GM12878 (cell line): ENCODE measurements around the gene VTCN1.

Experiments used
- BRCA1 ChIP-seq: IDR thresholded peaks from 2 replicates; pipeline ENCODE4 v1.6.1; 2011; ENCODE audit warnings: low read depth, low read length, improper control_type of control experiment
- CEBPB ChIP-seq, 2 experiments: fragments of 150-350 bp in 1 of 2; IDR thresholded peaks; 2 replicates each; pipeline ENCODE4 v1.6.1; 2012 to 2014; ENCODE audit warnings: low read depth in 2 of 2, low read length in 2 of 2, borderline replicate concordance in 1 of 2, inconsistent platforms in 1 of 2
- CHD2 ChIP-seq: IDR thresholded peaks from 2 replicates; pipeline ENCODE4 v1.6.1; 2011; ENCODE audit warnings: low read depth, low read length, improper control_type of control experiment, borderline replicate concordance
- CHD4 ChIP-seq: fragments of 200-600 bp; sonication (generic); IDR thresholded peaks from 2 replicates; pipeline ENCODE4 v1.6.1; 2016; ENCODE audit warnings: mild to moderate bottlenecking
- EZH2 ChIP-seq: IDR thresholded peaks from 2 replicates; pipeline ENCODE4 v1.6.1; 2012; ENCODE audit warnings: low read depth, mild to moderate bottlenecking, control low read depth, inconsistent platforms, low read length, borderline replicate concordance; ENCODE audit not compliant: control insufficient read depth
- KDM1A ChIP-seq: fragments of 200-600 bp; sonication (generic); IDR thresholded peaks from 2 replicates; pipeline ENCODE4 v1.6.1; 2016; ENCODE audit warnings: borderline replicate concordance
- POLR2A ChIP-seq: IDR thresholded peaks from 2 replicates; pipeline ENCODE4 v1.6.1; 2011; ENCODE audit warnings: low read depth, mild to moderate bottlenecking, low read length
- RFX5 ChIP-seq: IDR thresholded peaks from 2 replicates; pipeline ENCODE4 v1.6.1; 2011; ENCODE audit warnings: low read depth, low read length, improper control_type of control experiment
- RUNX3 ChIP-seq: IDR thresholded peaks from 2 replicates; pipeline ENCODE4 v1.6.1; 2012; ENCODE audit warnings: low read length, inconsistent platforms
- SP1 ChIP-seq: IDR thresholded peaks from one replicate; pipeline ENCODE4 v1.6.1; 2011; ENCODE audit warnings: low read depth, low read length
- TF ChIP-seq, protein P1 (sequence below): IDR thresholded peaks from 2 replicates; pipeline ENCODE4 v1.6.1; 2012; ENCODE audit warnings: low read depth, low read length, improper control_type of control experiment
- TF ChIP-seq, protein P2 (sequence below): IDR thresholded peaks from 2 replicates; pipeline ENCODE4 v1.6.1; 2011; ENCODE audit warnings: low read depth, low read length, improper control_type of control experiment, borderline replicate concordance
- TF ChIP-seq, protein P3 (sequence below): fragments of 450-650 bp; IDR thresholded peaks from 2 replicates; pipeline ENCODE4 v1.6.1; 2016; ENCODE audit warnings: mild to moderate bottlenecking
- TF ChIP-seq, protein P4 (sequence below): IDR thresholded peaks from 2 replicates; pipeline ENCODE4 v1.6.1; 2011; ENCODE audit warnings: low read depth, mild to moderate bottlenecking, low read length, moderate library complexity, borderline replicate concordance; ENCODE audit errors: extremely low read depth

DNA sequence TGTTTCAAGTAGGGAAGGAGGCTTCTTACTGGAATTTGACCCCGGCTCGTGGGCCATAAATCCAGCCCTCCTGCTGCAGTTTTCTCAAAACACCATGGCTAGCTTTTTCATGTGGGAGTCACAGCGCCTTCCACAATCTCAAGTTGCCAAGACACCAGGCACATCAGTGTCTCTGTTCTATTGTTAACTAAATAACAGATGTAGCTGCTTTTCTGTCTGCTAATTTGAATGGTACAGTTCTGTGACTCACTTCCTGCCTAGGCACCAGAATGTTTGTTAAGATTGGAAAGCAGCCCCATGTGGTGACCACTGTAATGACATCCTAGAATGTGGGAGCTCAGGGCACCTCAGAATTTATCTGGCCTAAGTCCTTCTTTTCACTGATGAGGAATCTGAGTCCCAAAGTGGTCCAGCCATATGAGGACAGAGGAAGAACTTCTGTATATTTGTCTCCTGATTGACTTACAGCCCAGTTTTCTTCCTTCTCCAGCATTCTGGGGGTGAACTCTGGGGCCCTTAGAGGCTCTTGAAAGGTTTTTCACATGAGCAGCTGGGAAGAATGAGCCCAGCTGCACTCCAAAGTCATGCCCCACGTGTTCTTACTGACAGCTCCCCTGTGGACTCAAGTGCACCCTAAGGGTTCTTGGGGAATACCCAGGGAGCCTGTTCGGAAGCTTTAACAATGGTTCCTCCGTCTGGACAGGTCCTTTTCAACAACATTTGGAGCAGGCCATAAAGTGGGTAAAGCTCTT, 116.7 kb downstream of the VTCN1 start:
- no peak for TF ChIP-seq RFX5
- TF ChIP-seq CHD2: no peak
- TF ChIP-seq, protein P1, sequence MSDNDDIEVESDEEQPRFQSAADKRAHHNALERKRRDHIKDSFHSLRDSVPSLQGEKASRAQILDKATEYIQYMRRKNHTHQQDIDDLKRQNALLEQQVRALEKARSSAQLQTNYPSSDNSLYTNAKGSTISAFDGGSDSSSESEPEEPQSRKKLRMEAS: no peak
- no peak for TF ChIP-seq SP1
- TF ChIP-seq POLR2A: no peak
- TF ChIP-seq CHD4: no peak
- no peak for TF ChIP-seq KDM1A
- TF ChIP-seq, protein P2, sequence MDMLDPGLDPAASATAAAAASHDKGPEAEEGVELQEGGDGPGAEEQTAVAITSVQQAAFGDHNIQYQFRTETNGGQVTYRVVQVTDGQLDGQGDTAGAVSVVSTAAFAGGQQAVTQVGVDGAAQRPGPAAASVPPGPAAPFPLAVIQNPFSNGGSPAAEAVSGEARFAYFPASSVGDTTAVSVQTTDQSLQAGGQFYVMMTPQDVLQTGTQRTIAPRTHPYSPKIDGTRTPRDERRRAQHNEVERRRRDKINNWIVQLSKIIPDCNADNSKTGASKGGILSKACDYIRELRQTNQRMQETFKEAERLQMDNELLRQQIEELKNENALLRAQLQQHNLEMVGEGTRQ: no peak
- TF ChIP-seq BRCA1: no peak
- TF ChIP-seq, protein P3, sequence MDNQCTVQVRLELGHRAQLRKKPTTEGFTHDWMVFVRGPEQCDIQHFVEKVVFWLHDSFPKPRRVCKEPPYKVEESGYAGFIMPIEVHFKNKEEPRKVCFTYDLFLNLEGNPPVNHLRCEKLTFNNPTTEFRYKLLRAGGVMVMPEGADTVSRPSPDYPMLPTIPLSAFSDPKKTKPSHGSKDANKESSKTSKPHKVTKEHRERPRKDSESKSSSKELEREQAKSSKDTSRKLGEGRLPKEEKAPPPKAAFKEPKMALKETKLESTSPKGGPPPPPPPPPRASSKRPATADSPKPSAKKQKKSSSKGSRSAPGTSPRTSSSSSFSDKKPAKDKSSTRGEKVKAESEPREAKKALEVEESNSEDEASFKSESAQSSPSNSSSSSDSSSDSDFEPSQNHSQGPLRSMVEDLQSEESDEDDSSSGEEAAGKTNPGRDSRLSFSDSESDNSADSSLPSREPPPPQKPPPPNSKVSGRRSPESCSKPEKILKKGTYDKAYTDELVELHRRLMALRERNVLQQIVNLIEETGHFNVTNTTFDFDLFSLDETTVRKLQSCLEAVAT: no peak
- TF ChIP-seq CEBPB (IDR thresholded peaks at IDR 0.05; ENCODE audit: borderline replicate concordance in 1 of 2, low read depth in 2 of 2, low read length in 2 of 2): no peak
- no peak for TF ChIP-seq RUNX3
- TF ChIP-seq EZH2: no peak
- TF ChIP-seq, protein P4, sequence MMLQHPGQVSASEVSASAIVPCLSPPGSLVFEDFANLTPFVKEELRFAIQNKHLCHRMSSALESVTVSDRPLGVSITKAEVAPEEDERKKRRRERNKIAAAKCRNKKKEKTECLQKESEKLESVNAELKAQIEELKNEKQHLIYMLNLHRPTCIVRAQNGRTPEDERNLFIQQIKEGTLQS: no peak
